ENCODE measurements around the gene MICALL1.

- TF ChIP-seq CTCF (IDR thresholded peaks at IDR 0.05 in 8 of 11, conservative IDR thresholded peaks at IDR 0.05 in 3 of 11) (no peak), POLR2A (IDR thresholded peaks at IDR 0.05) (no peak), POLR2AphosphoS5 (IDR thresholded peaks at IDR 0.05) (no peak)
These were observed 53.2 kb downstream of the MICALL1 start for GRCh38 chr22:37959231-37959825.

Data from spleen (tissue), 7 donors.